ENCODE data around the gene ASB6. TPM values are rescaled to one million over a fixed set of nuclear protein-coding genes. Genes with fewer than 3 reads are reported as not detected.
"Not testable (repeated sequence)": the region's sequence is repeated elsewhere in the genome, so short reads cannot be mapped to it uniquely, and the experiment has no call there.

The ASB6 gene
- total and polyA plus RNA-seq, 7 donors = 6.3 to 20.2 (median 8.9) TPM

DNA sequence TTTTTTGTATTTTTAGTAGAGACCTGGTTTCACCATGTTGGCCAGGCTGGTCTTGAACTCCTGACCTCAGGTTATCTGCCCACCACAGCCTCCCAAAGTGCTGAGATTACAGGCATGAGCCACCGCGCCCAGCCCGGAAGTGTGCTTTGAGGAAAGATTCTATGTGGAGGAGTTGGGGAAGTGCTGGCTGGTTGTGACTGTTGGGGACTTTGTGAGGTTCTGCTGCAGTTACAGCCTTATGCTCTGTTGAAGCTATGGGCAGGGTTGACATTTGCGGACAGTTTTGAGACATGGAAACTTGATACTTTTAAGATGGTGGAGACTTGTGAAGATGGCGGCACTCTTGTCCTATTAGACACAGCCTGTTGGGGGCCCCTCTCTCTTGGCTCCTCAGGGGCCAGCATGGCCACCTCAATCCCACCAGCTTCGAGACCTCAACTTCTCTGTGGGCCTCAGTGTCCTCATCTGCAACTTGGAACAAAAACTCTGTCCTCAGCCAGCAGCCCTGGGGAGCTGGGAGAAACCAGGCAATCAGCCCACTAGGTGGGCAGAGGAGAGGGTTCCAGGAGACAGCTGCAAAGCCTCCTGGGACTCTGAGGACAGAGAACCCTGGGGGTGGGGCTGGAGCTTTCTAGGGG, 45.9 kb downstream of the ASB6 start:
- Histone ChIP-seq H3K4me3 (no peak overlapping the region), H3K4me1 (peaks cover 17% of the 10 kb centered on the region), H3K36me3 (ENCODE audit: insufficient read depth in 1 of 2, low read depth in 1 of 2) (no peaks in the 10 kb centered on the region), H3K9me3 (no peaks in the 10 kb centered on the region), H3K27ac (peak overlapping the region; percentile 68), H3K27me3 (ENCODE audit: insufficient read depth in 3 of 3, low read length in 2 of 3) (peaks cover 0 to 3% (median 3%) of the 10 kb centered on the region in 3 donors)
- 79 to 82% (median 80%) methylated on average over 6 of the region's 6 CpGs for WGBS, 3 donors
- intact Hi-C loops (cut with DNase I) = no loop called here
- TF ChIP-seq, protein P1, sequence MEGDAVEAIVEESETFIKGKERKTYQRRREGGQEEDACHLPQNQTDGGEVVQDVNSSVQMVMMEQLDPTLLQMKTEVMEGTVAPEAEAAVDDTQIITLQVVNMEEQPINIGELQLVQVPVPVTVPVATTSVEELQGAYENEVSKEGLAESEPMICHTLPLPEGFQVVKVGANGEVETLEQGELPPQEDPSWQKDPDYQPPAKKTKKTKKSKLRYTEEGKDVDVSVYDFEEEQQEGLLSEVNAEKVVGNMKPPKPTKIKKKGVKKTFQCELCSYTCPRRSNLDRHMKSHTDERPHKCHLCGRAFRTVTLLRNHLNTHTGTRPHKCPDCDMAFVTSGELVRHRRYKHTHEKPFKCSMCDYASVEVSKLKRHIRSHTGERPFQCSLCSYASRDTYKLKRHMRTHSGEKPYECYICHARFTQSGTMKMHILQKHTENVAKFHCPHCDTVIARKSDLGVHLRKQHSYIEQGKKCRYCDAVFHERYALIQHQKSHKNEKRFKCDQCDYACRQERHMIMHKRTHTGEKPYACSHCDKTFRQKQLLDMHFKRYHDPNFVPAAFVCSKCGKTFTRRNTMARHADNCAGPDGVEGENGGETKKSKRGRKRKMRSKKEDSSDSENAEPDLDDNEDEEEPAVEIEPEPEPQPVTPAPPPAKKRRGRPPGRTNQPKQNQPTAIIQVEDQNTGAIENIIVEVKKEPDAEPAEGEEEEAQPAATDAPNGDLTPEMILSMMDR (IDR thresholded peaks at IDR 0.05) = no peak
- ATAC-seq (no peak), DNase-seq (no peak)

DNA sequence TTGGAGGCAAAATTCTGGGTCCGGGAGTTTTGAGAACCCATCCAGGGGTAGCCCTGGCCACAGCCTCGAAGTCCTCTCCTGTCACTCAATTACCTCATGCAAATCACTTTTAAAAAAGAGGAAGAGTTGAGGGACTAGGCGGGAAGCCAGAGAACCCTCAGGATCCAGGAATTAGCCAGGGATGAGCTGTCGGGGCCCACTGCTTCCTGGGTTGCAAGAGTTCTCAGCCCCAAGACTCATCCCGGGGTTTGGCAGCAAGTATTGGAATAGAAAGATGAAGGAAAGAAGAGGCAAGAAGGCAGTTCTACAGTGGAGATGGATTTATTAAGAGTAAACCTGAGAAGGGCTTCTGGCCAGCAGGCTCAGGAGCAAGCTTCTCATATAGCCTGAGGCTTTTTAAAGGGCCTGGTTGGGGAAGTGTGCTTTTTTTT, 46.6 kb downstream of the ASB6 start:
- Histone ChIP-seq H3K4me3 (no peak overlapping the region), H3K4me1 (peaks cover 17% of the 10 kb centered on the region), H3K36me3 (ENCODE audit: insufficient read depth in 1 of 2, low read depth in 1 of 2) (no peaks in the 10 kb centered on the region), H3K27ac (no peak overlapping the region), H3K27me3 (ENCODE audit: insufficient read depth in 3 of 3, low read length in 2 of 3) (peaks cover 0 to 3% (median 3%) of the 10 kb centered on the region in 3 donors), H3K9me3 (no peaks in the 10 kb centered on the region)
- 36 to 62% (median 39%) methylated on average over 5 of the region's 5 CpGs for WGBS, 3 donors
- no peak for DNase-seq
- intact Hi-C loops (cut with DNase I) = no loop called here
- TF ChIP-seq, protein P1 (IDR thresholded peaks at IDR 0.05) = no peak
- peak in 1 of 4 donors; percentile 15 for ATAC-seq

DNA sequence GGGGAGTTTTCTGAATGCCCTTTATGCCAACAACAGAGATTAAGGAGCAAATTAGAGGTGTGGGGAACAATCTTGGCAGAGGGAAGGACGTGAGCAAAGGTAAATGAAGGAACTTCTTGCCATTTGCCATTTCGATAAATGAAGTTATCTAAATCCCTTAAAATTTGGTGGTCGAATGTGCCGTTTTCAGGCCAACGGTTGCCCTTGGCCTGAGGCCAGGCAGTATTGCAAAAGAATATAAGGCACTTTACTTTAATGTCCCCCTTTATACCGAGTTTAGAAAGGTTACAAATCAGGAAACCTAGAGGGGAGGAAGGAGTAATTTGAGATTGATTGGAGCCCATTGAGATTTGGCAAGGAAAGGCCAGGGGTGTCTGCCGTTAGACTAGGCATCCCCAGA, 47.3 kb downstream of the ASB6 start:
- 40 to 54% (median 47%) methylated on average over 7 of the region's 7 CpGs for WGBS, 3 donors
- TF ChIP-seq, protein P1 (IDR thresholded peaks at IDR 0.05) = no peak

DNA sequence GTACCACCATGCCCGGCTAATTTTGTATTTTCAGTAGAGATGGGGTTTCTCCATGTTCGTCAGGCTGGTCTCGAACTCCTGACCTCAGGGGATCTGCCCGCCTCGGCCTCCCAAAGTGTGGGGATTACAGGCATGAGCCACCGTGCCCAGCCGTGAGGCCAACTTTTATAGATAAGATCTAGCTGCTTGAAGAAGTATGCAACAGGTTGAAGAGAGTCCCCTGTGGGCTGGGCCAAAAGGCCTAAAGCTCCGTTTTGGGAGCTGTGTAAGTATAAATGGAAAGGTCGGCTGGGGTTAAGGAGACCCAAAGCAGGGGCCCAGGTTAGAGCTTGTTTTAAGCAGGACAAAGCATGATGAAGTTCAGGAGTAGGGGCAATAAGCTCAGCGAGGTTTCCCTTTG, 49.2 kb downstream of the ASB6 start:
- H3K27ac ChIP-seq; H3K27me3 ChIP-seq (ENCODE audit: insufficient read depth in 3 of 3, low read length in 2 of 3); ATAC-seq; intact Hi-C loops (cut with DNase I); DNase-seq; H3K9me3 ChIP-seq; H3K4me3 ChIP-seq; H3K36me3 ChIP-seq (ENCODE audit: insufficient read depth in 1 of 2, low read depth in 1 of 2): not testable (repeated sequence)
- WGBS, 3 donors = 82 to 85% (median 83%) methylated on average over 10 of the region's 10 CpGs
- peaks cover 14% of the 10 kb centered on the region for H3K4me1 ChIP-seq

More for the DNA sequence above, 47.3 kb downstream of the ASB6 start:
- ATAC-seq = no peak
- H3K27ac ChIP-seq = no peak overlapping the region
- peaks cover 0 to 3% (median 3%) of the 10 kb centered on the region in 3 donors for H3K27me3 ChIP-seq (ENCODE audit: insufficient read depth in 3 of 3, low read length in 2 of 3)
- peaks cover 17% of the 10 kb centered on the region for H3K4me1 ChIP-seq
- H3K9me3 ChIP-seq = no peaks in the 10 kb centered on the region
- no peak overlapping the region for H3K4me3 ChIP-seq
- DNase-seq = no peak
- intact Hi-C loops (cut with DNase I) = no loop called here
- H3K36me3 ChIP-seq (ENCODE audit: insufficient read depth in 1 of 2, low read depth in 1 of 2) = no peaks in the 10 kb centered on the region

DNA sequence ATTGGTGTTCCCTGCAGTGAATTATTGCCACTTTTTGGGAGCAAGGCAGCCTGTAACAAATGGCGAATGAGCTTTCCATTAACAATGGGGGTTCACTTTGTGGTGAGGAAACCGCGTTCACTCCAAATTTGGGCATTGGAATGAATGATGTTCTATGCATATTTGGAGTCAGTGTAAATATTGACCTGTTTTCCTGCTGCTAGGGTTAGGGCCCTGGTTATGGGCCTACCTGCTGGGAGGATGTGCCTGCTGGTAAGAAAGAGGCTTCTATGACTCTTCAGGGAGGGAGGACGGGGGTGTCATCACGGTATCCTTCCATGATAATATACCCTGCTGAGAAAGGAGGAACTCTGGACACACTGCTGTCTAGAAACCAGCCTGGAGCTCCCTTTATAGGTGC, 50.0 kb downstream of the ASB6 start:
- DNase-seq (no peak), ATAC-seq (no peak)
- TF ChIP-seq, protein P1 (IDR thresholded peaks at IDR 0.05) = no peak
- no peak overlapping the region for H3K4me3 ChIP-seq
- H3K27ac ChIP-seq = no peak overlapping the region
- 82 to 92% (median 84%) methylated on average over 5 of the region's 5 CpGs for WGBS, 3 donors
- H3K4me1 ChIP-seq = peaks cover 10% of the 10 kb centered on the region
- intact Hi-C loops (cut with DNase I) = no loop called here
- no peaks in the 10 kb centered on the region for H3K9me3 ChIP-seq
- no peaks in the 10 kb centered on the region for H3K36me3 ChIP-seq (ENCODE audit: insufficient read depth in 1 of 2, low read depth in 1 of 2)
- H3K27me3 ChIP-seq (ENCODE audit: insufficient read depth in 3 of 3, low read length in 2 of 3) = no peaks in the 10 kb centered on the region

All from psoas muscle (tissue), 8 donors.